HG03095 (cell line): ENCODE data around the gene PDLIM5.

Source experiments
- ATAC-seq: cut with Tn5 transposase; IDR thresholded peaks from one replicate; pipeline ENCODE4 v1.9.1; 2021; ENCODE audit warnings: moderate library complexity; ENCODE audit not compliant: unreplicated experiment

Gene PDLIM5

GRCh38 chr4:94525993-94526728 lies 74.4 kb downstream of the PDLIM5 start:
- ATAC-seq, result peak; percentile 73

GRCh38 chr4:94527556-94528233 lies 76.0 kb downstream of the PDLIM5 start:
- no peak for ATAC-seq

DNA sequence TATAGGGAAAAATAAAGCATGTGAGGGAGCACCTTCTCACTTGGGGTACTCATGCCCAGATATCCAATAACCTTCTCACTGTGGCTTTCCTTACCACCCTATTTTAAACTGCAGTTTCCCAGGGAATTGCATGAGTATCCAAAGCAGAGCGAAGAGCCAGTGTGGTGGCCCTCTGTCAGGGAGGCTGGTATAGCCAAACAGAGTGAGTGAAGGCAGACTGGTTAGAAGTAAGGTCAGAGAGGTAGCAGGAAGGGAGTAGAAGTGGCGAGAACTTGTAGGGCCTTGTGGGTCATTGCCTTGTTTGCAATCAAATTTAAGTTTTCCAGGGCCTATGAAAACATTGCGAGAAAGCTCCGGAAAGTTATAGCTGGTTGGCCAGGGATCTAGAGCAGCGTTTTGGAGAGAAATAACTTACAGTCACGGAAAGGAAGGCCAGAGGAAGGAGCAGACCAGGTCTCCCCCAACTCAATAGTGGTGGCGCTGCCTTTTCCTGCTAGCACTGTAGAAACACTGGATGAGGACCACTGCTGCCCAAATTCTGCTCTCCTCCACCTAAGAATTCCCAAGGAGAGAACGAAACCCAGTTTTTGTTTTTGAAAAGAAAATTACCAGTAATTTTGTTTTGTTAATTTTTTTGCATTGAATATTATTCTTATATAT lies 77.2 kb downstream of the PDLIM5 start:
- no peak for ATAC-seq

DNA sequence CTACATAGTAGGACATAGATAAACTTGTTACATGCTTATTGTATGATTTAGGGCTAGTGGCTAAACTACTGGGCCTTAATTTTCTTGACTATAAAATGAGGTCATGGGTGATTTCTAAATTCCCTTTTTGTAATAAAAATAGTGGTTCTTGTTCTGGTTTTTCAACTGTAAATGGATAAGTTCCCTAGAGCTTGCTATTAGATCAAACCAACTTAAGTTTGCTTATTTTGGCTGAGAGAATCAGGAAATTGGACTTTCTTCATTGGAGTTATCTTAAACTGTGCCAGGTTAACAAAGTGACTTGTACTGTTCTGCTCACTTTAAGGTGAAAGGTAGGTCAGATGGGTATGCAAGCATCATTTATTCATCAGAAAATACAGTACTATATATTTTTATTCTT lies 78.3 kb downstream of the PDLIM5 start:
- ATAC-seq, result no peak

GRCh38 chr4:94531991-94532789 lies 80.4 kb downstream of the PDLIM5 start:
- no peak for ATAC-seq

DNA sequence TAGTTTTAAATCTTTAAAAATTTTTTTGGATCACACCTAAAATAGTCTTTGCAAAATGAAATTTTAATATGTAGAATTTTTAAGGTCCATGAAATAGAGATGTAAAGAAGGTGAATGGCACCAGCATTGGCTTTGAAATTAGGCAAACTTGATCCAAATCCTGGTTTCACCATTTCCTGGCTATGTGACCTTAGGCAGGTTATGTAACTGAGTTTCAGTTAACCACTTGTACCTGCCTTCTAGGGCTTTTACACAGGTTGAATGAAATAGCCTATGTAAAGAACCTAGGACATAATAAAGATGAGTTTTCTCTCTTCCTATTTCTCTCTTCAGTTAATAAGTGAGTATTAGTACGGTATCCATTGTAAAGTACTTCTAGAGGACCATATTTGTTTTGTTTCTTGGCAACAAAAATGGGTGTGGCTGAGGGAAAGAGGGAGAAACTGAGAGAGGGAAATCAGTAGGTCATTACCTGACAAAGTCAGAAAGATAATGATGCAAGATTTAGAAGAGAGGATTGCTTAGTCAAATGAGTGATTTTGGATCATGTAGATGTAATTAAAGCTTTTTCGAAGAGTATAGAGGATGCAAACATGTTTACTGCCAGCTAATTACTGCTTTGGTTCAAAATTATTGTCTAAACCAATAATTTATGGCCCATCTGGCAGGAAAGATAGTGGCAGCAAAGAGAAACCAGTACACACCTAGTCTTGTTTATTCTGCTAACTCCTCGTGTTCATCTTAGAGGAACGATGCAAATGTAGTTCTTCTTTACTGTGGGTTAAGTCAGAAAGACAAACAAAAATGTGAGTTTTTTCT lies 81.9 kb downstream of the PDLIM5 start:
- ATAC-seq, result no peak

DNA sequence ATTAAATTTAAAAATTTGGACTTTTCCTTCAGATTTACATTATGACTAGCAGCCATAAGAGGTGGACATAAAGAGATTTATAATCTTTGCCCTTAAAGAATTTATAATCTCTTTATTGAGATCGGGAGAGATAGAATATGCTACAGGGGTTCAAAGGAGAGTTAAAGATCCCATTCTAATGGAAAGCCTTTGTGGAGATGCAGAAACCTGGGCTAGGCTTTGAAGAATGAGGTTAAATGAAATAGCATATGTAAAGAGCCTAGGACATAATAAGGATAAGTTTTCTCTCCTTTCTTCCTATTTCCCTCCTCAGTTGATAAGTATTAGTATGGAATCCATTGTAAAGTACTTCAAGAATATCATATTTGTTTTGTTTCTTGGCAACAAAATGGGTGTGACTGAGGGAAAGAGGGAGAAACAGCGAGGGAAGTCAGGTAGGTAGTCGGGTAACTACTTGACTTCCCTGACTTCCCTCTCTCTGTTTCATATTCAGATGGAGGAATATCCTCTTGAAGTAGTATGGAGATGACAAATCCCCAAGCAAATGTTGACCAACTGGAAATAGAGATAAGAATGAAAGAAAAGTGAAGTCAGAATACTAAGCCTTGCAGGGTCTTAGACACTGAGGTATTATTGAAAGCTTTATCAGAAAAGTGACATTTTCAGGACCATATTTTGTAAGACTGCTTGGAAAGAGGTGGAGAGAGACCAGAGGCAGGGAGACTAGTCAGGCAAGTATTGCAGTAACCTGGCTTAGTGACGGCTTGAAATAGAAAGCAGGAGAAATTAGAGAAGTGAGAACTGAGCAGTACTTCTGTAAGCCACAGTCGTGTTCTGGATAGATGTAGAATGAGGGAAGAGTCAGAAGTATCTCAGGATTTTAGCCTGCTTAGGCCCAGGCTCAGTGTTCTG lies 82.9 kb downstream of the PDLIM5 start:
- ATAC-seq, result peak; percentile 96

- no peak for ATAC-seq
These were observed 84.3 kb downstream of the PDLIM5 start for GRCh38 chr4:94536049-94536448.

- ATAC-seq, result no peak
These were observed 85.1 kb downstream of the PDLIM5 start for GRCh38 chr4:94536649-94537469.

DNA sequence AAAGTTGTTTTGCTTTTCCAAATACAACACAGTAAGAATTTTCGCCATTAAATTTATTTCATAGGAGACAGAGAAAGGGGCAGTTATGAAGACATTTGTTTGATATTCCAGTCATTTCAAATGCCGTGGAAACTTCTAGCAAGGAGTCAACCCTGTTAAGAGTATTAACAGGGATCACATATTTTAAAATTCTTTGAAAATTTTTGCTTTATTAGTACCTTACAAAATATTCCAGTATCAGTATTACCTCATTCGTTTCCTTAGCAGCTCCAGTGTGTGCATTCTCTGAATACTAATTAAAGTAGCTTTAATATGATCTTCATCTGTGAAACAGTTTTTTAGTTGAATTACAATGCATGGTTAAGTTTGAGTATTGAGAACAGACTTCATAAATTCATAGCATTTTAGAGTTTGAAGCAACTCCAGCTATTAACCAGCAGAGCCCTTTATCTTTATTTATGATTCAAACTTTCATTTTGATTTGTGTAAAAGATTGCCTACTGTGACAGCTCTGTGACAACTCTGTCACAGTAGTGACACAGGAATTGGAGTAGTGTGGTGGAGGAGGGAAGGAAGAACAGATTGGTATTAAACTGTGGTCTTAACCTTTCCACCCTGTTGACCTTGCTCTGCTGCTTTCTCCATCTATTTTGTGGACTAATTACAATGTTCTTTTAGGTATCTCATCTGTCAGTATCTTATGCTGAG lies 86.3 kb downstream of the PDLIM5 start:
- no peak for ATAC-seq

GRCh38 chr4:94540476-94540875 lies 88.7 kb downstream of the PDLIM5 start:
- no peak for ATAC-seq

GRCh38 chr4:94544811-94545210 lies 93.1 kb downstream of the PDLIM5 start:
- no peak for ATAC-seq

DNA sequence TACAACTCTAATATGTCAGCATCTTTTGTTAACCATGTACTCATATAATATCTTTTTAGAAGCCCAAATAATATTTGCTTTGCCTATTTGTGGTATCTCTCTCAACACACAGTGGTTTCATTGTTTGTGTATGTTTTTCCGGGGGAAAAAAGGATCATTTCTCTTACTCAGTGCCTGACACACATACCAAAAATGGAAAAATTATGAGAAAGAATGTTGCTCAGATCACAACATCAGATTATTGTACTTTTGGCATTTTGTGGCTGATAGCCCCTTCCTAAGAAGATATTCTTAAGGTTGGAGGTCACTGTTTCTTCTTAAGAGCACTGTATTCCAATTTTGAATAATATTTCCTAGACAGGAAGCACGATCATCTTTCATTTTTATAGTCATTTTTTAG lies 93.6 kb downstream of the PDLIM5 start:
- ATAC-seq, result no peak

GRCh38 chr4:94546949-94547348 lies 95.2 kb downstream of the PDLIM5 start:
- ATAC-seq, result no peak

GRCh38 chr4:94548571-94548970 lies 96.8 kb downstream of the PDLIM5 start:
- ATAC-seq, result no peak

- ATAC-seq, result no peak
These were observed 98.6 kb downstream of the PDLIM5 start for GRCh38 chr4:94550352-94550751.

DNA sequence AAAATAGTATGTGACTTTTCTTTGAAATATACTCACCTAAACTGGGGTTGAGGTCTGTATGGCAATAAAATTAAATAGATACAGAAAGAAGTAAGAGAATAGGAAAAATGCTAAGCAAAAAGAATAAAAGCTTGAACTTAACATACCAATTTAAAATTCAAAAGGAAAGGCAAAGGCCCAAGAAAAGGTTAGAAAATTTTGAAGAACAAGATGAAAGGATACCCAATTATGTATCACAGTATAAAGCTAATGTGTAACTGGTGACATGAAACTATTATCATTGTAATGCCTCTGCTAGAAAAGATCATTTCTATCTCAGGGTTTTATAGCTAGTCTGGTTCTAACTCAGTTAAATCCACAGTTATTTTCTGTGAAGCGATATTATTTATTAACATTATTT lies 99.1 kb downstream of the PDLIM5 start:
- ATAC-seq, result no peak
